Left renal cortex interstitium (tissue), 4 donors: ENCODE data around the gene CLRN1. TPM values are rescaled to one million over a fixed set of nuclear protein-coding genes. Genes with fewer than 3 reads are reported as not detected.
A peak's percentile ranks its signal among the peaks of the same experiment; 100 is the strongest.

Experiments used
- DNase-seq, 4 donors: peaks; one replicate each; pipeline ENCODE4 v3.0.0-alpha.2; 2013; ENCODE audit warnings: low read depth in 4 of 4, low spot score in 2 of 4, missing footprints in 1 of 4
- polyA plus RNA-seq, 4 donors: library from polyadenylated mRNA; unstranded; fragments of 120-200 nt; gene quantifications; one replicate each; pipeline ENCODE4 v1.2.1, GENCODE V29; 2013; ENCODE audit not compliant: insufficient read length in 4 of 4

CLRN1 gene
- polyA plus RNA-seq, 4 donors = not detected

DNA sequence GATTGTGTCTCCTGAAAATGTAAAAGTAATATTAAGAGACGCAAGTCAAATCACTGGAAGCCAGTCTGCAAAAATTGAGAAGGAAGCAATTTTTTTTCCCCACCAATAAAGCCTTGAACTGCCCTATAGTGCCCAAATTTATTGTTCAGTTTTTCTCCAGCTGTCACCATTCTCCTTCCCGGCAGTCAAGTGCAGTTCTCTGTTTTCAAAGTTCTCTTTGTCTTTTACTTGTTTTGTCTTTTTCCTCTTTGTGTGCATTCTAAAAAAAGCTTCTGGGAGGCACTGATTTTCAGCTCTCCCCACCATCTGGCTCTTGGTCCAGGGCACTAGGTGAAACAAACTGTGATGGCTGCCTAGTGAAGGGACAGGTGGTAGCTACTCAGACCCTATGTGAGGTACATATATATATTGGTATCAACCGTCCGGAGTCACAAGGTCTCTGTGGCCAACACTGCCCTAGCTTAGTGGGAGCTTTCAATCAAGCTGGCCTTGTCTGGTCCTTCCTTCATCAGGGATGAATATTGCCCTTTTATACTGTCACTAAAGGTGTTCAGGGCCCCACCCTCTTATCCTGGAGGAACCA is 6.1 kb upstream of the CLRN1 start:
- no peak for DNase-seq

DNA sequence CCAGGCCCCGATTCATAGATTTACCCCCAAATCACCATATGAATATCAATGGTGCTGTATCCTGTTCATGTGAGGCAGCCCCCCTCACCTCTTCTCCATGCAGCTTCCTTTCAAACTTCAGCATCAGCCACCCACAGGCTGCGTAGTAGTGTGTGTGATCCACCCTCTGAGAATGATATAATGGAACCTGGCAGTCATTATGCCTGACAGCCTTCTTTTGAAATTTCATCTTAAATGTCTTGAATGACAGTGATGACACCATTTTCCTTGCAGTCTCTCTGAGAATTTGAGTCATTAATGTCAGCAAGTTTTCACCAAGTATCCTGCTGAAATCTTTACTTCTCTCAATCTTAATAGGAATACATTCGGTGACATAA is 3.5 kb upstream of the CLRN1 start:
- DNase-seq = no peak

DNA sequence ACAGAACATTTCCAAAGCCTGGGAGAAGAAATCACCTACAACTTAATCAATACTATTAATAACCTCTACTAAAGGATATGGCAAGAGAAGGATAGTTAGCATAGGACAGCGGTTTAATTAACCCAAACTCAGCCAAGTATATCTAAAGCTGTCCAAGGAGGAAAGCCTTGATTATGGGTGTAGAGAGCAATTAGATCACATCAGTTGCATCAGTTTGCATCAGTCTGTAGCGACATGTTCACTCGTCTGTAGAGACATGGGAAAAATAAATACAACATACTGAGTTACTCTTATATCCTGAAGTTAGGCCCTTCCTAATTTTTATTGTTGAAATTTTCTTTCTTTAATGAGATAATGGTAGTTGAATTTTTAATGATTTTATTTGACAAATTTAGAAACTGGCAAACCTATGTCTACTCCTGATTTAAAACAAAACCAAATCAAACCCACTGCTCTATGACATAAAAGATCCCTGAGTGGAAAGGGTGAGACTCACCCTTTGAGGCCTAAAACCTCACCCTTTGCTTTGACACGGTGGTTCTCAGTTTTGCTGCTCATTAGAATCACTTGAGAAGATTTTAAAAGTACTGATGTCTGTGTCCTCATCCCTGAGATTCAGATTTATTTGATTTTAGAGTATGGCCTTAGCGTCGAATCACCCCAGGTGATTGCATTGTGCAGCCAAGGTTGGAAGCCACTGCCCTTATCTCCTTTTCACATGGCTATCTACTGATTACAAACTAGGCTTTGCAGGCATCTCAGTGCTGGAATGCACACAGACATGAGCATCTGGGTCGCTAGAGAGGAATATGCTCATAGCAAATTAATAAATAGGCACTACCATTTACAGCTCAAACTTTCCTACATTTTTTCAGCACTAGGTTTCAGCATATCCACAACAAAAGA is 2.8 kb upstream of the CLRN1 start:
- no peak for DNase-seq

DNA sequence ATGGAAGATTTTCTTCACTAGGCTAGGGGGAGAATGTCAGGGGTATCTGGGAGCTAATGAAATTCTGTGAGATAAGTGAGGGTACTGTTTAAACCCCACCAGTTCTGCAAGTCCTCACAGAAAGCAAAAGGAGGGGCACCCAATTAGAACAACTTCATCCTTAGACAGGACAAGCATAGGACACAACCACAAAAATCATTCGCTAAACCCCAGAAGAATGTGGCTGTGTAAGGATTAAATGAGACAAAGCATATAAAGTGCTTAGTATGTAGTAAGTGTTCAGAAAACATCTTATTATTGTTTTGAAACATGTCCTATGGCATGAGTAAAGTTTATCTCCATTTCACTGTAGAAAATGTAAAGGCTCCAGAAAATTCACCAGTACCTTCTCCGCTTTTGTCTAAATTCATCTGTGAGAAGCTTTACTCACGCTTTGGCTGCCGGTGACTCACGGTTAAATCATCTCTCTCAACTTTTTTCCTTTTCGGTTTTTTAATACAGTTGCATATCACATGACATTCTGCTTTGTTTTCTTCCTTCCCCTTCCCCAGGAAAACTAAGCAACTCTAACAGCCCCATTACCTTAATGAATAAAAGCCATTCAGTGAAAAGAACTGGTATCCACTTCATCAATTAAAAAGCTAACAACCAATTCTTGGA is 1.7 kb downstream of the CLRN1 start:
- no peak for DNase-seq

DNA sequence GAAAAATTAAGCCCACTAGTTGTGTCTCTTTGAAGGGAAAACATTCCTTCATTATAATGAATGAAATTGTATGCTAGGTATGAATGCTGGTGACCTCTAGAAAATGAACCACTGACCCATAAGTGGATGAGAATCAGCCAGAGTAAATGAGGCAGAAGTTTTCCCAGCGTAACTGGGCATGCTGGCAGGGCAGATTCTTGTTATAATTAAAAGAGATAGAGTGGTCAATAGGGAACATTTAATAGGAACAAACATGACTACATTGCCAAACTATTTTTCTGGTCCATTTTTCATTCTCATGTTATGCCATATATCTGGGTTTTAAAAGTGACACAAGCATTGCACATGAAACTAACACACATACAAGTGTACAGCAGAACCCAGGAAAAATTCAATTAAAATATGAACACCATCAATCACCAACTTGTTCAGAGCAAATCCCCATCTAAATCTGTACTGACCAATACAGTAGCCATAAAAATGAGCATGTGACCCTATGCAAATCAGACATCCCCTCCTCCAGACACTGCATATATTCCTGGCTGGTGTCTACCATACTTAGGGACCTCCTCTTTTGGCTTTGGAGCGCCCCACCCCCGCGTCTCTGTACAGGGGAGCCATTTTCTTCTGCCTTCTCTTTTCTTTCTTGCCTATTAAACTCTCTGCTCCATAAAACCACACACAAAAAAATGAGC is 4.0 kb downstream of the CLRN1 start:
- no peak for DNase-seq

DNA sequence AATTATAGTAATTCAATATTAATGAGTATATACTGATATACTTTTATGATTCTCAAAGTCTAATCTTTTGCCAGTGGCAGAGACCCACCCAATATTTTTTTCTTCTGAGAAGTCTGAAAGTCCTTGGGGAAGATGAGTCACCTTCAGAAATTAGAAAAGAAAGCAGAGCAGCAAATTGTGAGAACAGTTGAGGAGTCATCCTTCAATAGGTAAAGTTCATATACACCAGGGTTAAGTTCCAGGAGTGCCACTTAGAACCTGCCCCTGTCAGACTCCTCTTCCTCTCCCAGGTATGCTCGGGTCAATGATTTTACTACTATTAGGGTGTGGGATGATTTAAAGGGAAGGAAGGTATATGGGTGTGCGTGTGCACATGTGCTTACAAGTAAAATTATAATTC is 7.1 kb downstream of the CLRN1 start:
- DNase-seq = no peak

DNA sequence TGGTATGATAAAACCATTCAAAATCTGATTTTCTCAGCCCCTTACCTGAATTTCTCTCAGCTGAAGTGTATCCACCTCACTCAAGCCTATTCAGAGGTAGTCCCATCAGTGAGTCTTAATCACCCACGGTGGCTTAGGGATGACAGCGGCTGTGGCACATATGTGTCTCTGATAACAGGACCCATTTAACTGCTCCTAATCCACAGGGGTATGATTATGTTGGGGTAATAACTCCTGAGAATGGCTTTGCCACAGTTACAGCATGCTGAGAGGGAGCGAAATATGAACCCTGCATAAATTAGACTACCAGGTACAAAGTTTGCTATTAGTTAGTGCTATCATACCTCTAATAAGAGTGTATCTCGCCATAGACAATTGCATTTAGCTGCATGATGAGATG is 10.6 kb downstream of the CLRN1 start:
- no peak for DNase-seq

DNA sequence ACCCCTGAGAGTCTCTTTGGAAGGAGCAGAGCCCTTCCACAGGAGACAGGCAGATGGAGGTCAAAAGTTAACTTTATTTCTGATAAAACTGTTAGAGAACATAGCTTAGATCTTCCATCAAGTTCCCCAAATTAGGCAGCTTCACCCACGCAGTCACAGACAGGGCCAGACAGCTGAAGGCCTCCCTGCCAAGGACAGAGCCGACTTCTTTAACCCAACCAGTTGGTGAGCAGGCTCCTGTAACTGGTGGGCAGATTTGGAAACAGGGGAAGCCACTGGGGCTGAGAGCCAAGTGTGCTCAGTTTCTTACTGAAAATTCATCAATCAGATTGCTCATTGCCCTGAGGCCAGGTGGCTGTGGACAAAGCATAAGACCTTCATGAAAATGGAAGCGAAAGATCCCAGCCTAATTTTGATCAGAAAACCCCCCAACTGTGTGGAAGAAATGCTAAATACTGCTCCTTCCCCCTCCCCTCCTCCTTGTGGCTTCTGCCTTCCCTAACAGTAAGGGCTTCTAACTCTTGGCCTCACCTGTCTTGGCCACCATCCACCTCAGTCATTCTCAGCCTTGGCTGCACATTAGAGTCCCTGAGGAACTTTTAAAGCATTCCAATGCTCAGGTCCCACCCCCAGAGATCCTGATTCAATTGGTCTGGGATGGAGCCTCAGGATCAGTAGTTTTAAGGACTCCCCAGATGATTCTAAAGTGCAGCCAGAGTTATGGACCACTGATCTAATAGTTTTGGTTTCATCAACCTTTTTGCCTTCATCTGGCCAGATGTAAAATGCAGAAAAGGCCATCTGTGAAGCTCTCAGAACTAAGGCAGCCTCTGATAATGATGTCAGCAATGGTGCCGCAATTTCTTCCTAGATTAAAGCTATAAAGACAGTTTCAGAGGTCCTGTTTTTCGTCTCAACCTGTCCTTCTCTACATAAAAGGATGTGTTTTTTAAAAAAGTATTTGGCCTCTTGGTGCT is 11.5 kb downstream of the CLRN1 start:
- no peak for DNase-seq

DNA sequence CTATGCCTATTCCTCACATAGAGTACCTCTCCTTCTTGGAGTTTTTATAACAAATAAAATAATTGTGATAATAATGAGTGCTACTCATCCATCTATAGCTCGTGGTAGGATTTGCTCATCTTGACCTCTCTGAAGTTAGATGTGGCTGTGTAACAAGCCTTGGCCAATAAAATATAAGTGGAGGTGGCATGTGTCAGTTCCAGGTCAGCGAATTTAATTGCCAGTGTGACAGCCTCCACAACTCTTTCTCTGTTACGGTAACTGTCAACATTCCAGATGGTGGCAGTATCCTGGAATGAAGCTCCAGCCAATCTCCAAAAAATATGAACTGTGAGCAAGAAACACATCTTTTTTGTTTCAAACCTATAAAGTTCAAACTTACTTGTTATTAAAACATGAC is 13.8 kb downstream of the CLRN1 start:
- peak; percentile 56 to 69 (median 62) for DNase-seq

DNA sequence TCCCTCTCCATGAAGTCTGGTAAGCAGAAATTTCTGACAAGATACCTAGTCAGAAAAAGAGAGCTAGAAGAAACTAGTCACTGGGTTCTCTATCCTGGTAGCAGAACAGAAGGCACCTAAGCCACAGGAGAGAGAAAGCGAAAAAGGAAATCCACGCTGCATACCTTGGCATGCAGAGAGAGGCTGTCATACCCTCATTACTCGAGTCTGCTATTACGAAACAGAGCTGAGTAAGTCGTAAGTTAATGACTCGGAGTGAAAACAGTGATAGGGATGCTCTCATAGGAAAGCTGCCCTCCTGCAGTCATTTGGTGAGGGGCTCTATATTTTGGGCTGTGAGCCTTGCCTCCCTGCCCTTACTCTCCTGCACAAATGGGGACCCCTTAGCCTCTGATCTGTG is 16.2 kb downstream of the CLRN1 start:
- no peak for DNase-seq

DNA sequence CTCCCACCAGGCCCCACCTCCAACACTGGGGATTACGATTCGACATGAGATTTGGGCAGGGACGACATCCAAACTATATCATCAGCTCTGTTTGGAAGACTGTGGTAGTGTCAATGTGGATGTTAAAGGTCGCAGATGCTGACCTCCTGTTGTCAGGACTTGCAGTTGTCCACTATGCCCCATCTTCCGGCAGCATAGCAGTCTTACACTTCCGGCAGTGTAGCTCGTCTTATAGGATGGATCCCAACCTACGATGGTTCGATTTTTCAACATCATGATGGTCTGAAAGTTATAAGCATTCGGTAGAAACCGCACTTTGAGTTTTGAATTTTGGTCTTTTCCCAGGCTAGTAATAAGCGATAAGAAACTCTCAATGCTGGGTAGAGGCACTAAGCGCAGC is 20.6 kb downstream of the CLRN1 start:
- no peak for DNase-seq

DNA sequence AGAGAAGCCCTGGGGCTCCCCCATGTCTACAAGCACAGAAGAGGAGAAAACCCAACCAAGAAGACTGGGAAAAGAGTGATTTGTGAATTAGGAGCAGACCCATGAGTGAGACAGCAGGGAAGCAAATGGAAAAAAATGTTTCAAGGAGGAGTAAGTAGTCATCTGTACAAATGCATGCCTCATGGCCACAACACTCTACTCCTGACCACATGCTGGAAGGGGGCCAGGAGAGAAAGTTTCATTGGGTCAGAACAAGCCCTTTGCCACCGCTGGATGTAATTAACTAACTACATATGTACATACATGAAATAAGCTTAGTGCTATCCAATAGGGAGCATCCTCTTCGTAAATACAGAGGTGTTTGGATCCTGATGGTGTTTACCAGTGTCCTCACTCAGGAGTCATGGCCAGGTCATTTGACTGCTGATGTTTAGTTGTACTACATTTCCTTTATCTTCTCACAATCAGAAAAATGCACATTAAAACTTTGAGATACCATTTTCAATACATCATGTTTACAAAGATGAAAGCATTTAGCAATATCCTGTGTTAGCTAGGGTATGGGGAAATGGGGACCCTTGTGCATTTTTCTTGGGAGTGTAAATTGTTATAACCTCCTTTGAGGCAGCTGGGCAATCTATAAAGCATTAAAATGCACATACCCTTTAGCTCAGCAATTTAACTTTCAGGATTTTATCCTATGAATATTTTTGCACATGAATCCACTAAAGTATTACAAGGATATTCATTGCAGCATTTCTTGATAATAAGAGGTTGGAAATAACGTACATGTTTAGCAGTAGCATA is 27.1 kb downstream of the CLRN1 start:
- no peak for DNase-seq

DNA sequence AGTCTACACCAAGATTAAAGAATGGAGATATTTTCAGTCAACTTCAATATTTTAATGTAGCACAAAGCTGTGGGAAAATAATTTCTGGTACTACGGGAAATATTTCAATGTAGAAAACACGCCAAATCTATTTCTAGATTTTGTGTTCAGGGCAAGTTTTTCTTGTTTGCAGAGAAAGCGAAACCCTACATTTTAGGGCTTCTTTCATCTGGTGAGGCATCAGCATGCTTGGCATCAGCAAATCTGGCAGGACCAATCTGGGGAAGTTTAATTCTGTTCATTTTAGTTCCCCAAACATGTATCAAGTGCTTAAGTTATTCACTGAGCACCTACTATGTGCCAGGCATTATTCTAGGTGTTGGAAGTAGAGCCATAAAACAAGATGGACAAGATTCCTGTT is 30.3 kb downstream of the CLRN1 start:
- DNase-seq = no peak

DNA sequence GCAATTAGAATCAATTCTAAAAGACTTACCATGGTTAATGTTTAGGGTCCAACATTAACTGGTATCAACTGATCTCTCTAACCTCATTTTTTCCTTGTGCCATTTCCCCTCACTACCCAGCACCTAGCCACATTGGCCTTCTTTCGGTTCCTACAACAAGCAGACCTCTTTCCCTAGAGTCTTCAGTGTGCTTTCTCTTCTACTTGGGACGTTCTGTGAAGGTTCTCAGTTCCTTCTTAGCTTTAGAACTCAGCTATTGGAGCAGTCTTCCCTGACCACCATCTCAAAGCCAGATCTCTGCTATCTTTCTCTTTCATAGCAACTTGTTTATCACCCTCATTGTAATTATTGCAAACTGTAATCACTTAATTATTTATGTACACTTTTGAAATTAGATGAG is 35.8 kb downstream of the CLRN1 start:
- DNase-seq = no peak

DNA sequence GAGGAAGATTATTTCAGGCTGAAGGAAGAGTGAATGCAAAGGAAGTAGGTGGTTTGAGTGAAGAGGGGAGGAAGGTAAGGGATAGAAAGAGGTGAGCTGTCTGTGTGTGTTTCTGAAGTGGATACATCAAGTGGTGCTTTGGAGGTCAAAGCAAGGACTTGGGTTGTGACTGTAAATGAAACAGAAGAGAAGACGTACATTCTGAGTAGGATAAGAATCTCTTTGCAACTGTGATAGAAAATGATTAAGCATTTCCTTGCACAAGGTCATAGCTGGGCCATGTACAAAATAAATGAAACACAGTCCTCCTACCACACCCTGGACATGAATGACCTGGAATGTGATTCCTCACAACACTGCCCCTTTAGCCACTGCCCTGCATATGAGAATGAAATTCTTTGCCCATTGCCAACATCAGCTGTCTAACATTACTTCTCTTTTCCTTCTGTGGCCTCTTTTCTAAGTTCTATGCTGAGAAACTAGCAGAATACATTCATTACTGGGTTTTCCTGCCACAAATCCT is 39.0 kb downstream of the CLRN1 start:
- DNase-seq = no peak

DNA sequence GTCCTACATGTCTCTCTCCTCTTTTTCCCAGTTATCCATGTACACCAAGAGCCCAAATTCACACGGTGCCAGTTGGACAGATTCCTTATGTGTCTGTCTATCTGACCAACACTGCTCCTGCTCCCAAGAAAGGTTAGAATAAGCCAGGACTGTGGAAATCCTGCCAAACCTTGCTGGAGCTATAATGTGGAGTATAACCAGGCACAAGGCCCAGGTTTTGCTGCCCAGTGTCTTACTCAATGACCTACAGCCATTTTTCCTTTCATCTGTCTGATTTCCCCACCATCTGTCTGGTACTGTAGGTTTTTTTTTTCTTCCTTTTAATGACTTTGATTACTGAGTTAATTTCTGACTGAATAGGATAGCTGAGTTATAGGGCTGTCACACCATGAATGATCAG is 40.8 kb downstream of the CLRN1 start:
- DNase-seq = no peak

DNA sequence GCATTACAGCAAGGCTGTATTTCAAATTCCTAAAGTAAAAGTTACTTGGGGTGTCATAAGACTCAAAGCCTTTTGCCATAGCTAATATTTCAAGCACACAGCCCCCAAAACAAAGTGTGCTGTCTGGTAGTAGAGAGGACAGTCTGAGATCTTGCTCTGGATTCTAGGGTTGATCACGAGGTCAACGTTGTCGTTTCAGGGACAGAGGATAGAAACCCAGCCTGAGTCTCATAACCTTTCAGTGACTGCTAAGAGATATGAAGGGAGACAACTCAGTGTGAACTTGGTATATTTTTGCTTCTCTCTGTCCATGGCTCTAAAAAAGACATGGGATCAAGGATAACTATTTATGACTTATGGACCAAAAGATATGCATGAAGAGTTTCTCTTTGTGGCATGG is 41.7 kb downstream of the CLRN1 start:
- DNase-seq = no peak

DNA sequence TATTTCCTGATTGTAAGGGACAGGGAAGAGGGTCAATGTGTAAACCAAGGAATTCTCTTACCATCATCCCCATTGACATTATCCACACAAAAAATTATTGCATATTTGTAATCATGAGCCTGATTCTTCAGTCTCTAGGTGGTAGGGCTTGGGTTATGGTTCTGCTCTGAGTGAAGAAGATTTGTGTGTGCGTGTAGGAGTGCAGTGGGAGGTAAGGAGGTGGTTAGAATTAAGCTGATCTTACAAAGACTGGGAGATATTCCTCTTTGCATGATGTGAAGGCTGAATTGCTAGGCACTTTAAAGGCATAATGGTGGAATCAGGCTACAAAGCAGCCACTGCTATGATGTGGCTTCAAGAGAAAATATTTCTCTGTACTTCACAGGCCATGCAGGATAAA is 44.3 kb downstream of the CLRN1 start:
- DNase-seq = no peak

DNA sequence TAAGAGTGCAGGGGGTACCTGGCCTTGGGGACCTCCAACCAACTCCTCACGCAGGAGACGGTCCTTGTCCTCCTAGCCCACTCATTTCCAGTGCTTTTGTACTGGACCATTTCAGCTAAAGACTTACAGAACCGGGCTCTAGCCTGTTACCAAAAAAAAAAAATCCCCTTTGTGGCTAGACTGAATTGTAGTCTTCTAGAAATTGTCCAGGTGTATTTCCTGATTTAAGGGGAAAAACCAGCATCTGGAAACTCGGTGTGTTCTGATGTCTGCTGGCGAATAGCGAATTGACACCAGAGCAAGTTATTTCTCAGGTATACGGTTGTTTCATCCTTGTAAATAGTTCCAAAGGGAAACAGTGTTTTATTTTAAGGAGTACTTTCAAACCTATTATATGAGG is 46.2 kb downstream of the CLRN1 start:
- no peak for DNase-seq
